K562 (cell line): ENCODE results near the gene THSD8. TPM values are rescaled to one million over a fixed set of nuclear protein-coding genes. Genes with fewer than 3 reads are reported as not detected.

Source experiments
- BACH1 ChIP-seq: fragments of 200-800 bp; sonication (Bioruptor generic); IDR thresholded peaks from 2 replicates; pipeline ENCODE4 v1.6.1; 2016; ENCODE audit warnings: missing genetic modification characterization, missing compliant biosample characterization
- CGGBP1 ChIP-seq: fragments of 250-450 bp; sonication (Bioruptor Pico); IDR thresholded peaks from 2 replicates; pipeline ENCODE4 v1.9.0; 2021; ENCODE audit warnings: mild to moderate bottlenecking
- CREBBP ChIP-seq: IDR thresholded peaks from one replicate; pipeline ENCODE4 v1.6.1; 2012; ENCODE audit warnings: low read depth, mild to moderate bottlenecking, control low read depth, inconsistent platforms, low read length
- DMBX1 ChIP-seq: fragments of 250-450 bp; sonication (Bioruptor Pico); IDR thresholded peaks from 2 replicates; pipeline ENCODE4 v1.8.0; 2022; ENCODE audit warnings: inconsistent platforms, mild to moderate bottlenecking, moderate library complexity, borderline replicate concordance
- ERF ChIP-seq: fragments of 450-650 bp; formaldehyde crosslinking; IDR thresholded peaks from 2 replicates; pipeline ENCODE4 v1.4.0; 2020; ENCODE audit warnings: mild to moderate bottlenecking, mixed read lengths
- EZH2 ChIP-seq: IDR thresholded peaks from 2 replicates; pipeline ENCODE4 v1.6.1; 2012; ENCODE audit warnings: low read depth, mild to moderate bottlenecking, inconsistent platforms, low read length, borderline replicate concordance
- FOXO4 ChIP-seq: fragments of 450-650 bp; formaldehyde crosslinking; IDR thresholded peaks from 2 replicates; pipeline ENCODE4 v1.4.0; 2020; ENCODE audit warnings: mild to moderate bottlenecking, moderate library complexity
- GATAD2B ChIP-seq: fragments of 450-650 bp; IDR thresholded peaks from 2 replicates; pipeline ENCODE4 v1.6.1; 2017; ENCODE audit warnings: mild to moderate bottlenecking, borderline replicate concordance
- JUNB ChIP-seq: fragments of 450-650 bp; formaldehyde crosslinking; conservative IDR thresholded peaks from 2 replicates; pipeline ENCODE4 v1.4.0; 2020; ENCODE audit warnings: mild to moderate bottlenecking
- NR2F6 ChIP-seq: fragments of 450-650 bp; formaldehyde crosslinking; IDR thresholded peaks from 2 replicates; pipeline ENCODE4 v1.4.0; 2020; ENCODE audit warnings: mild to moderate bottlenecking
- POLR3G ChIP-seq: IDR thresholded peaks from 2 replicates; pipeline ENCODE4 v1.6.1; 2011; ENCODE audit not compliant: insufficient read length, insufficient replicate concordance; ENCODE audit errors: extremely low read depth
- PURB ChIP-seq: sonication (generic); formaldehyde crosslinking; IDR thresholded peaks from 2 replicates; pipeline ENCODE4 v1.9.0; 2021; ENCODE audit warnings: low read depth, mild to moderate bottlenecking, missing genetic modification reagents
- RFX7 ChIP-seq: fragments of 250-450 bp; sonication (Bioruptor Pico); IDR thresholded peaks from 2 replicates; pipeline ENCODE4 v1.5.1; 2021; ENCODE audit warnings: mild to moderate bottlenecking
- TARDBP ChIP-seq: fragments of 450-650 bp; IDR thresholded peaks from 2 replicates; pipeline ENCODE4 v1.6.1; 2016
- YBX1 ChIP-seq: fragments of 450-650 bp; IDR thresholded peaks from 2 replicates; pipeline ENCODE4 v1.7.1; 2016; ENCODE audit warnings: mild to moderate bottlenecking
- ZBTB7A ChIP-seq: IDR thresholded peaks from 2 replicates; pipeline ENCODE4 v1.6.1; 2011; ENCODE audit warnings: low read depth, mild to moderate bottlenecking, low read length, moderate library complexity, borderline replicate concordance; ENCODE audit not compliant: control insufficient read depth
- ZEB2 ChIP-seq: fragments of 450-650 bp; IDR thresholded peaks from 2 replicates; pipeline ENCODE4 v1.6.1; 2016
- ZNF224 ChIP-seq: sonication (generic); formaldehyde crosslinking; IDR thresholded peaks from 2 replicates; pipeline ENCODE4 v1.8.0; 2022; ENCODE audit warnings: mild to moderate bottlenecking, missing genetic modification reagents
- ZNF384 ChIP-seq: IDR thresholded peaks from 2 replicates; pipeline ENCODE4 v1.6.1; 2012; ENCODE audit warnings: low read depth, low read length, improper control_type of control experiment
- ZNF431 ChIP-seq: sonication (generic); formaldehyde crosslinking; IDR thresholded peaks from 2 replicates; pipeline ENCODE4 v1.8.0; 2022; ENCODE audit warnings: mild to moderate bottlenecking, missing genetic modification reagents
- ZNF655 ChIP-seq: fragments of 250-450 bp; sonication (Bioruptor Pico); IDR thresholded peaks from 2 replicates; pipeline ENCODE4 v1.5.0; 2021
- polyA plus RNA-seq, 8 experiments: library from polyadenylated mRNA; depleted of rRNA in 4 of 8; stranded (reverse) in 5 of 8; unstranded in 3 of 8; fragments of >200 nt; fragmentation: Nextera tagmentation in 2 of 8; fragmentation: Illumina TruSeq in 1 of 8; extraction: Ambion mirVana in 2 of 8; extraction: Trizol in 1 of 8; gene quantifications; 2 replicates each; pipeline versions ENCODE4 v1.2.1 to v1.2.3, GENCODE V29; 2011 to 2014; ENCODE audit warnings: inconsistent platforms in 1 of 8, missing spikeins in 1 of 8
- total RNA-seq, 7 experiments: library from RNA; depleted of rRNA in 6 of 7; stranded (reverse); fragments of >200 nt in 6 of 7; fragmentation: Illumina TruSeq in 2 of 7; extraction: Trizol in 2 of 7; gene quantifications; 2 replicates each; pipeline versions ENCODE4 v1.2.1 to v1.2.3, GENCODE V29; 2011 to 2021; ENCODE audit warnings: low replicate concordance in 1 of 7
- TF ChIP-seq, protein P1 (sequence below): fragments of 250-450 bp; sonication (Bioruptor Pico); IDR thresholded peaks from 2 replicates; pipeline ENCODE4 v1.8.0; 2021; ENCODE audit warnings: mild to moderate bottlenecking, moderate library complexity

THSD8 gene
- total and polyA plus RNA-seq, 9 of the 15 experiments (the other 6 are each of a cell fraction or from before 2014, with no cell fraction given): 8.4 to 42.4 (median 19.9) TPM; not detected in 2

DNA sequence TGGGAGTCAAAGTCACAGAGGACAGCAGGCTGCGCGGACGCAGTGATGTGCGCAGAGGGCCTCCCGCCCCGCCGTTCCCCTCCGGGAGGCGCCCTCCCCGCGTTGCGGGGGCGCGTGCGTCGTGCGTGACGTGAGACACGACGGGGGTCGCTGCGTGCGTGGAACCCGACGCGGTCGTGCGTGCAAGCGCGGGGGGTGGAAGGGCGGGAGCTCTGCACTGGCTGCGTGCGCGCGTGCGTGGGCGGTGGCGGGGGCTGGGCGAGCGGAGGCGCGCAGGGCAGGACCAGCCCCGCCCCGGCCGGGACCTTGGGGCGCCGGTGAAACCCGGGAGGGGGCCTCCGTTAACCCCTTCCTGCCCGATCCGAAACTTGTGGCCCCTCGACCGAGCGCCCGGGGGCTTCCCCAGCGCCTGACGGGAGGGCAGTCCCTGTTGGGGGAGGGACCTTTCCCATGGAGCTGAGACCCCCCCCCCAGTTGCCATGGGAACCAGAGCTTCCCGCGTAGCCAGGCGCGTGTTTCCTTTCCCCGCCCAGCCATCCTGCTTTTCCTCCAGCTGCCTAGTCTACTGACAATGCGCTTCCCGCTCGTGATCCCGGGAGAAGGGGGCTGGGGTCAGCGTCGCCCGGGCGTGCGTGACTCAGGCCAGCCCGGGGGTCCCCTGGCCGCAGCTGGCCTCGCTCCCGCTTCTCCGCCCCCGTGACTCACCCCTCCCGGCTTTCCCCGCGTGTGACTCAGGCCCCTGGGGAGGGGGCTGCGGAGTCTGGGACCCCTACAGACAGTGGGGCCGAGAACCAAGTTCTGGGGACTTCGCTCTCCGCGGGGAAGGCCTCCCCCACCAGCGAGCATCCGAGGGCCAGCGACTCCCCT, 19.2 kb upstream of the THSD8 start (continued):
- TF ChIP-seq CGGBP1 (CRISPR knock-in tag) (no peak), RFX7 (CRISPR knock-in tag) (no peak), EZH2 (no peak), NR2F6 (no peak), JUNB (CRISPR knock-in tag) (0 out of 2 replicates have a peak, but pooled peaks have one; percentile 21), FOXO4 (CRISPR knock-in tag) (no peak), YBX1 (no peak), TARDBP (peak; percentile 100), GATAD2B (peak; percentile 100), DMBX1 (CRISPR knock-in tag) (peak; percentile 80; the same call in 1 of the 2 replicates), ZNF384 (no peak), CREBBP (no peak), ZBTB7A (peak; percentile 97), ZEB2 (0 out of 2 replicates have a peak, but pooled peaks have one; percentile 63), ZNF655 (no peak), ZNF431 (CRISPR knock-in tag) (no peak), BACH1 (tag) (no peak), POLR3G (no peak), ERF (no peak), PURB (CRISPR knock-in tag) (no peak), ZNF224 (CRISPR knock-in tag) (no peak)
- TF ChIP-seq, protein P1, sequence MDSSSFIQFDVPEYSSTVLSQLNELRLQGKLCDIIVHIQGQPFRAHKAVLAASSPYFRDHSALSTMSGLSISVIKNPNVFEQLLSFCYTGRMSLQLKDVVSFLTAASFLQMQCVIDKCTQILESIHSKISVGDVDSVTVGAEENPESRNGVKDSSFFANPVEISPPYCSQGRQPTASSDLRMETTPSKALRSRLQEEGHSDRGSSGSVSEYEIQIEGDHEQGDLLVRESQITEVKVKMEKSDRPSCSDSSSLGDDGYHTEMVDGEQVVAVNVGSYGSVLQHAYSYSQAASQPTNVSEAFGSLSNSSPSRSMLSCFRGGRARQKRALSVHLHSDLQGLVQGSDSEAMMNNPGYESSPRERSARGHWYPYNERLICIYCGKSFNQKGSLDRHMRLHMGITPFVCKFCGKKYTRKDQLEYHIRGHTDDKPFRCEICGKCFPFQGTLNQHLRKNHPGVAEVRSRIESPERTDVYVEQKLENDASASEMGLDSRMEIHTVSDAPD (CRISPR knock-in tag): no peak
